Caco-2 (cell line): ENCODE measurements around the gene PRDM1. TPM values are rescaled to one million over a fixed set of nuclear protein-coding genes. Genes with fewer than 3 reads are reported as not detected.

ENCODE experiments used
- BruUV-seq: library from RNA; stranded (reverse); fragments of 400-500 nt; replicated peaks from 2 replicates; lab custom pipeline; 2021; lab: Mats Ljungman, UMichigan
- CTCF ChIA-PET: fragments of 300-600 bp; sonication (Branson Sonifier 250); formaldehyde crosslinking; loops from one replicate; lab custom pipeline; 2022; ENCODE audit warnings: antibody characterized with exemption; lab: Charles Lee
- POLR2A ChIA-PET: fragments of 300-600 bp; sonication (Branson Sonifier 250); formaldehyde crosslinking; loops from one replicate; lab custom pipeline; 2022; ENCODE audit warnings: antibody characterized with exemption; lab: Charles Lee
- DNase-seq, 2 experiments: peaks; one replicate each; pipeline versions ENCODE4 v3.0.0 to v3.0.0-alpha.2; 2020 to 2022
- H3K27me3 ChIP-seq: replicated peaks from 2 replicates; pipeline ENCODE4 v1.6.0; 2011; ENCODE audit warnings: low read length; ENCODE audit not compliant: control insufficient read depth, insufficient read depth
- H3K36me3 ChIP-seq: 2 replicates; pipeline ENCODE4 v1.5.1; 2011; ENCODE audit warnings: low read length; ENCODE audit not compliant: control insufficient read depth, insufficient read depth
- H3K4me1 ChIP-seq: fragments of 250-450 bp; sonication (Bioruptor Pico); 2 replicates; pipeline ENCODE4 v1.5.1; 2020; ENCODE audit warnings: mild to moderate bottlenecking
- H3K4me3 ChIP-seq: 2 replicates; pipeline ENCODE4 v1.5.1; 2011; ENCODE audit warnings: low read depth, mild to moderate bottlenecking, control low read depth, low read length
- H3K9me3 ChIP-seq: fragments of 250-450 bp; sonication (Bioruptor Pico); 2 replicates; pipeline ENCODE4 v1.5.1; 2020; ENCODE audit warnings: mild to moderate bottlenecking, moderate library complexity
- H3K27ac Mint-ChIP-seq: one replicate; pipeline ENCODE4 v1.8.0; 2022; ENCODE audit warnings: mixed read lengths; ENCODE audit not compliant: unreplicated experiment
- H3K27me3 Mint-ChIP-seq: one replicate; pipeline ENCODE4 v1.8.0; 2022; ENCODE audit warnings: mixed read lengths; ENCODE audit not compliant: insufficient read depth, unreplicated experiment
- H3K36me3 Mint-ChIP-seq: one replicate; pipeline ENCODE4 v1.8.0; 2022; ENCODE audit warnings: mild to moderate bottlenecking, mixed read lengths; ENCODE audit not compliant: insufficient read depth, unreplicated experiment
- H3K4me1 Mint-ChIP-seq: one replicate; pipeline ENCODE4 v1.8.0; 2022; ENCODE audit warnings: low read depth, mixed read lengths; ENCODE audit not compliant: unreplicated experiment
- H3K4me3 Mint-ChIP-seq: one replicate; pipeline ENCODE4 v1.8.0; 2022; ENCODE audit warnings: mild to moderate bottlenecking, moderate library complexity, mixed read lengths; ENCODE audit not compliant: unreplicated experiment
- H3K9me3 Mint-ChIP-seq: one replicate; pipeline ENCODE4 v1.8.0; 2022; ENCODE audit warnings: mixed read lengths; ENCODE audit not compliant: unreplicated experiment
- CTCF ChIP-seq, 2 experiments: fragments of 200-600 bp in 1 of 2; IDR thresholded peaks; 1 replicate in 1 of 2; 2 replicates in 1 of 2; pipeline versions ENCODE4 v1.5.1 to v1.8.0; 2011 to 2022; ENCODE audit warnings: antibody characterized with exemption in 1 of 2, control low read depth in 1 of 2, inconsistent platforms in 1 of 2, low read depth in 1 of 2, low read length in 1 of 2, mild to moderate bottlenecking in 1 of 2, moderate library complexity in 1 of 2; ENCODE audit not compliant: insufficient read depth in 1 of 2, severe bottlenecking in 1 of 2, unreplicated experiment in 1 of 2
- intact Hi-C: fragments of 100-400 bp; cut with micrococcal nuclease; formaldehyde crosslinking; loops from one replicate; pipeline ENCODE4 v1.10.0; 2022; ENCODE audit not compliant: unreplicated experiment
- total RNA-seq: library from RNA; stranded (reverse); gene quantifications from 2 replicates; pipeline ENCODE4 v1.2.3, GENCODE V29; 2022

Gene PRDM1
- total RNA-seq, 1 experiment from 2014 or later, result 10.4 TPM

GRCh38 chr6:106110164-106110826 is 24.2 kb downstream of the PRDM1 start:
- intact Hi-C loops, result no loop called here
- no TSS peak for BruUV-seq
- ChIA-PET POLR2A (no interaction called here), CTCF (no interaction called here)
- no peak overlapping the region for H3K4me3 Mint-ChIP-seq
- no peak for DNase-seq
- H3K27me3 Mint-ChIP-seq, result no peaks in the 10 kb centered on the region
- Histone ChIP-seq H3K27me3 (no peaks in the 10 kb centered on the region), H3K4me3 (no peak overlapping the region), H3K9me3 (no peaks in the 10 kb centered on the region), H3K4me1 (no peaks in the 10 kb centered on the region), H3K36me3 (peaks cover 3% of the 10 kb centered on the region; the same call in 1 of the 2 replicates)
- no peaks in the 10 kb centered on the region for H3K9me3 Mint-ChIP-seq
- H3K36me3 Mint-ChIP-seq, result peaks cover 17% of the 10 kb centered on the region
- no peaks in the 10 kb centered on the region for H3K4me1 Mint-ChIP-seq
- H3K27ac Mint-ChIP-seq, result no peak overlapping the region
- no peak for TF ChIP-seq CTCF (IDR thresholded peaks at IDR 0.05; ENCODE audit: insufficient read depth in 1 of 2, low read depth in 1 of 2, low read length in 1 of 2, severe bottlenecking in 1 of 2, unreplicated experiment in 1 of 2)

- Mint-ChIP-seq H3K9me3 (no peaks in the 10 kb centered on the region), H3K36me3 (peaks cover 7% of the 10 kb centered on the region), H3K4me1 (no peaks in the 10 kb centered on the region), H3K4me3 (no peak overlapping the region), H3K27ac (no peak overlapping the region), H3K27me3 (no peaks in the 10 kb centered on the region)
- Histone ChIP-seq H3K36me3 (no peaks in the 10 kb centered on the region), H3K4me1 (no peaks in the 10 kb centered on the region), H3K27me3 (no peaks in the 10 kb centered on the region), H3K4me3 (no peak overlapping the region), H3K9me3 (no peaks in the 10 kb centered on the region)
- POLR2A ChIA-PET, result no interaction called here
- DNase-seq, result no peak
- intact Hi-C loops, result no loop called here
- no peak for TF ChIP-seq CTCF (IDR thresholded peaks at IDR 0.05; ENCODE audit: insufficient read depth in 1 of 2, low read depth in 1 of 2, low read length in 1 of 2, severe bottlenecking in 1 of 2, unreplicated experiment in 1 of 2)
- no TSS peak for BruUV-seq
- CTCF ChIA-PET, result no interaction called here
Measured at GRCh38 chr6:106112433-106112832, 26.3 kb downstream of the PRDM1 start.

- TF ChIP-seq CTCF (IDR thresholded peaks at IDR 0.05; ENCODE audit: insufficient read depth in 1 of 2, low read depth in 1 of 2, low read length in 1 of 2, severe bottlenecking in 1 of 2, unreplicated experiment in 1 of 2), result no peak
- DNase-seq, result no peak
- intact Hi-C loops, result no loop called here
- Histone ChIP-seq H3K4me1 (peaks cover under 1% of the 10 kb centered on the region; the same call in 1 of the 2 replicates), H3K27me3 (no peaks in the 10 kb centered on the region), H3K9me3 (no peaks in the 10 kb centered on the region), H3K36me3 (no peaks in the 10 kb centered on the region), H3K4me3 (no peak overlapping the region)
- H3K36me3 Mint-ChIP-seq, result peaks cover 1% of the 10 kb centered on the region
- no peak overlapping the region for H3K27ac Mint-ChIP-seq
- no peaks in the 10 kb centered on the region for H3K4me1 Mint-ChIP-seq
- ChIA-PET CTCF (no interaction called here), POLR2A (no interaction called here)
- BruUV-seq, result no TSS peak
- no peaks in the 10 kb centered on the region for H3K27me3 Mint-ChIP-seq
- H3K9me3 Mint-ChIP-seq, result no peaks in the 10 kb centered on the region
- H3K4me3 Mint-ChIP-seq, result no peak overlapping the region
Measured at GRCh38 chr6:106113256-106113959, 27.3 kb downstream of the PRDM1 start.
